ENCODE data around the gene NPAS3. TPM values are rescaled to one million over a fixed set of nuclear protein-coding genes. Genes with fewer than 3 reads are reported as not detected.

The NPAS3 gene
- total RNA-seq, 1 experiment from 2014 or later, result not detected

DNA sequence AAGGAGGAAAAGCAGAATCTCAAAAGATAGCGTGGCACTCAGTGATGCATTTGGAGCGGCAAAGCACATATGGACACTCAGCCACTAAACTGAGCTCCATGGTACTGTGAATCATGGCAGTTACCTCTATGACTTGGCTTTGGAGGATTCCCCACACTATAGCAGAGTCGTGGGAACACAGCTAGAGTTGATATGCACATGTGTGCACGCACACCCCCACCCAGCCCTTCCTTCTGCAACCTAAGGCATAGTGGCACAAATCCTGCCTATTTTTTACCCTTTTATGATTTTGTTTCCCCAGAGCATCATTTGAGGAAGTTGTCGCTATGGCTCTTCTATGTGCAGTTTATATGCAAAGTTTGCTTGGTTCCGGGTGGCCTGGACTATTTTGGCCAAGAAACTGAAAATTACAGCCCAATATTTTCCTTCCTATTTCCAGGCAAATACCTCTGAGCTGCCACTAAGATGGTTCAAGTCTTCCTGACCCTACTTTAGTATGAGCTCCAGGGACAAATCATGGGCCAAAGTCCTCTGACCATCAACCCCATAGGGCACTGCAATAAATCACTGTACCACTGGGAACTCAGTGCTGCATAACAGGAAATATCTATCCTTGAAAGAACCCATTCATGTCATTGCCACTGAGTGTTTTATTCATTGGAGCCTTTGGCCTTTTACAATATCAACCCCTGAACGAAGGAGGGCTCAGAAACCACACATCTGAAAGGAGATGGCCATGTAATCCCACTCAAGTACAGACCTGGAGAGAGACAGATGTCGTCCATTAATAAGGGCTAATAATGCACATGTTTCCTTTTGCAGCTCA lies 834.7 kb downstream of the NPAS3 start:
- ChIA-PET POLR2A (no interaction called here), CTCF (no interaction called here), RAD21 (ENCODE audit: low non-redundant PET in 1 of 2, low total read pairs in 2 of 2, uncharacterized antibody in 2 of 2, unreplicated experiment in 2 of 2) (no interaction called here)
- H3K4me2 ChIP-seq (ENCODE audit: low read length), result no peak overlapping the region
- intact Hi-C loops (cut with micrococcal nuclease), result no loop called here
- DNase-seq (ENCODE audit: low read depth, low spot score), result no peak
- H3K9ac ChIP-seq (ENCODE audit: low read length), result no peak overlapping the region
- no peak for TF ChIP-seq EZH2phosphoT487 (IDR thresholded peaks at IDR 0.05; ENCODE audit: borderline replicate concordance)
- TF ChIP-seq SIN3A (IDR thresholded peaks at IDR 0.05; ENCODE audit: low read depth), result no peak
- TF ChIP-seq, protein P1, sequence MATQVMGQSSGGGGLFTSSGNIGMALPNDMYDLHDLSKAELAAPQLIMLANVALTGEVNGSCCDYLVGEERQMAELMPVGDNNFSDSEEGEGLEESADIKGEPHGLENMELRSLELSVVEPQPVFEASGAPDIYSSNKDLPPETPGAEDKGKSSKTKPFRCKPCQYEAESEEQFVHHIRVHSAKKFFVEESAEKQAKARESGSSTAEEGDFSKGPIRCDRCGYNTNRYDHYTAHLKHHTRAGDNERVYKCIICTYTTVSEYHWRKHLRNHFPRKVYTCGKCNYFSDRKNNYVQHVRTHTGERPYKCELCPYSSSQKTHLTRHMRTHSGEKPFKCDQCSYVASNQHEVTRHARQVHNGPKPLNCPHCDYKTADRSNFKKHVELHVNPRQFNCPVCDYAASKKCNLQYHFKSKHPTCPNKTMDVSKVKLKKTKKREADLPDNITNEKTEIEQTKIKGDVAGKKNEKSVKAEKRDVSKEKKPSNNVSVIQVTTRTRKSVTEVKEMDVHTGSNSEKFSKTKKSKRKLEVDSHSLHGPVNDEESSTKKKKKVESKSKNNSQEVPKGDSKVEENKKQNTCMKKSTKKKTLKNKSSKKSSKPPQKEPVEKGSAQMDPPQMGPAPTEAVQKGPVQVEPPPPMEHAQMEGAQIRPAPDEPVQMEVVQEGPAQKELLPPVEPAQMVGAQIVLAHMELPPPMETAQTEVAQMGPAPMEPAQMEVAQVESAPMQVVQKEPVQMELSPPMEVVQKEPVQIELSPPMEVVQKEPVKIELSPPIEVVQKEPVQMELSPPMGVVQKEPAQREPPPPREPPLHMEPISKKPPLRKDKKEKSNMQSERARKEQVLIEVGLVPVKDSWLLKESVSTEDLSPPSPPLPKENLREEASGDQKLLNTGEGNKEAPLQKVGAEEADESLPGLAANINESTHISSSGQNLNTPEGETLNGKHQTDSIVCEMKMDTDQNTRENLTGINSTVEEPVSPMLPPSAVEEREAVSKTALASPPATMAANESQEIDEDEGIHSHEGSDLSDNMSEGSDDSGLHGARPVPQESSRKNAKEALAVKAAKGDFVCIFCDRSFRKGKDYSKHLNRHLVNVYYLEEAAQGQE (IDR thresholded peaks at IDR 0.05; ENCODE audit: low read depth), result no peak
- TF ChIP-seq POLR2AphosphoS5 (IDR thresholded peaks at IDR 0.05; ENCODE audit: low read depth, low read length), result no peak
- H3K36me3 ChIP-seq (ENCODE audit: control insufficient read depth in 1 of 2, insufficient read depth in 2 of 2, low read length in 2 of 2), result no peaks in the 10 kb centered on the region
- no peak overlapping the region for H3K27ac ChIP-seq (ENCODE audit: low read depth, low read length)
- ATAC-seq, result no peak
- no peaks in the 10 kb centered on the region for H3K9me2 ChIP-seq (ENCODE audit: insufficient read depth)
- H3K27me3 ChIP-seq (ENCODE audit: insufficient read depth, low read length), result peaks cover 12% of the 10 kb centered on the region
- H2AFZ ChIP-seq (ENCODE audit: low read depth, low read length, poor library complexity, severe bottlenecking), result no peak overlapping the region
- H3K79me2 ChIP-seq (ENCODE audit: insufficient read depth, low read length), result no peaks in the 10 kb centered on the region
- BruUV-seq (replicated peaks), result no TSS peak
- H3K4me3 ChIP-seq (replicated peaks in 1 of 2; ENCODE audit: low read depth in 1 of 2, low read length in 2 of 2), result no peak overlapping the region
- no peaks in the 10 kb centered on the region for H3K9me3 ChIP-seq (ENCODE audit: control insufficient read depth in 1 of 2, insufficient read depth in 1 of 2, low read depth in 1 of 2, low read length in 2 of 2)
- no peaks in the 10 kb centered on the region for H4K20me1 ChIP-seq (ENCODE audit: insufficient read depth)
- H3K4me1 ChIP-seq (ENCODE audit: control insufficient read depth in 1 of 2, insufficient read depth in 2 of 2, low read length in 2 of 2), result no peaks in the 10 kb centered on the region

DNA sequence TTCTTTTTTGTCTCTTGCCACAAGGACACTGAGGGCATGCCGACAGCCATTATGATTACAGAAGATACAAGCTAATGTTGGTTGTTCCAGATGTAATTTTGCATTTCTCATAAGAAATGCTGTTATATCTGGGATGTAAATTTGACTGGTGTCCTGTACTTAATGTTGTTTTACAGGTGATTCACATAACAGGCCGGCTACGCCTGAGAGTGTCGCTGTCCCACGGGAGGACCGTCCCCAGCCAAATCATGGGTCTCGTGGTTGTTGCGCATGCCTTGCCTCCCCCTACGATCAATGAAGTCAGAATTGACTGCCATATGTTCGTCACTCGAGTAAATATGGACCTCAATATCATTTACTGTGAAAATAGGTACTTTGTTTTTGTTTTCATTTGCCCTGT lies 835.5 kb downstream of the NPAS3 start:
- intact Hi-C loops (cut with micrococcal nuclease), result no loop called here
- H3K27ac ChIP-seq (ENCODE audit: low read depth, low read length), result no peak overlapping the region
- POLR2A ChIA-PET, result no interaction called here
- no peaks in the 10 kb centered on the region for H3K9me2 ChIP-seq (ENCODE audit: insufficient read depth)
- no peak for DNase-seq (ENCODE audit: low read depth, low spot score)
- no peak overlapping the region for H3K4me2 ChIP-seq (ENCODE audit: low read length)
- H3K9ac ChIP-seq (ENCODE audit: low read length), result no peak overlapping the region
- no peak for ATAC-seq
- no peak overlapping the region for H3K4me3 ChIP-seq (replicated peaks in 1 of 2; ENCODE audit: low read depth in 1 of 2, low read length in 2 of 2)
- H3K27me3 ChIP-seq (ENCODE audit: insufficient read depth, low read length), result peaks cover 14% of the 10 kb centered on the region; the same call in 1 of the 2 replicates
- CTCF ChIA-PET, result no interaction called here
- RAD21 ChIA-PET (ENCODE audit: low non-redundant PET in 1 of 2, low total read pairs in 2 of 2, uncharacterized antibody in 2 of 2, unreplicated experiment in 2 of 2), result no interaction called here
- no peak overlapping the region for H2AFZ ChIP-seq (ENCODE audit: low read depth, low read length, poor library complexity, severe bottlenecking)
- H3K4me1 ChIP-seq (ENCODE audit: control insufficient read depth in 1 of 2, insufficient read depth in 2 of 2, low read length in 2 of 2), result no peaks in the 10 kb centered on the region
- no peaks in the 10 kb centered on the region for H4K20me1 ChIP-seq (ENCODE audit: insufficient read depth)
- no peaks in the 10 kb centered on the region for H3K9me3 ChIP-seq (ENCODE audit: control insufficient read depth in 1 of 2, insufficient read depth in 1 of 2, low read depth in 1 of 2, low read length in 2 of 2)
- H3K79me2 ChIP-seq (ENCODE audit: insufficient read depth, low read length), result no peaks in the 10 kb centered on the region
- H3K36me3 ChIP-seq (ENCODE audit: control insufficient read depth in 1 of 2, insufficient read depth in 2 of 2, low read length in 2 of 2), result no peaks in the 10 kb centered on the region
- no TSS peak for BruUV-seq (replicated peaks)
- TF ChIP-seq, protein P2, sequence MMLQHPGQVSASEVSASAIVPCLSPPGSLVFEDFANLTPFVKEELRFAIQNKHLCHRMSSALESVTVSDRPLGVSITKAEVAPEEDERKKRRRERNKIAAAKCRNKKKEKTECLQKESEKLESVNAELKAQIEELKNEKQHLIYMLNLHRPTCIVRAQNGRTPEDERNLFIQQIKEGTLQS (IDR thresholded peaks at IDR 0.05), result no peak
- TF ChIP-seq SIN3A (IDR thresholded peaks at IDR 0.05; ENCODE audit: low read depth) (no peak), ZNF274 (IDR thresholded peaks at IDR 0.05; ENCODE audit: low read depth, low read length) (no peak), JUND (IDR thresholded peaks at IDR 0.05) (no peak), ZFX (IDR thresholded peaks at IDR 0.05) (no peak), POLR2AphosphoS5 (IDR thresholded peaks at IDR 0.05; ENCODE audit: low read depth, low read length) (no peak), RAD21 (IDR thresholded peaks at IDR 0.05; ENCODE audit: low read depth) (no peak), CBX3 (IDR thresholded peaks at IDR 0.05; ENCODE audit: low read depth) (no peak), YY1 (IDR thresholded peaks at IDR 0.05; ENCODE audit: extremely low read depth, insufficient replicate concordance, low read depth, low read length) (no peak), EGR1 (IDR thresholded peaks at IDR 0.05; ENCODE audit: low read depth) (no peak)
- TF ChIP-seq, protein P3, sequence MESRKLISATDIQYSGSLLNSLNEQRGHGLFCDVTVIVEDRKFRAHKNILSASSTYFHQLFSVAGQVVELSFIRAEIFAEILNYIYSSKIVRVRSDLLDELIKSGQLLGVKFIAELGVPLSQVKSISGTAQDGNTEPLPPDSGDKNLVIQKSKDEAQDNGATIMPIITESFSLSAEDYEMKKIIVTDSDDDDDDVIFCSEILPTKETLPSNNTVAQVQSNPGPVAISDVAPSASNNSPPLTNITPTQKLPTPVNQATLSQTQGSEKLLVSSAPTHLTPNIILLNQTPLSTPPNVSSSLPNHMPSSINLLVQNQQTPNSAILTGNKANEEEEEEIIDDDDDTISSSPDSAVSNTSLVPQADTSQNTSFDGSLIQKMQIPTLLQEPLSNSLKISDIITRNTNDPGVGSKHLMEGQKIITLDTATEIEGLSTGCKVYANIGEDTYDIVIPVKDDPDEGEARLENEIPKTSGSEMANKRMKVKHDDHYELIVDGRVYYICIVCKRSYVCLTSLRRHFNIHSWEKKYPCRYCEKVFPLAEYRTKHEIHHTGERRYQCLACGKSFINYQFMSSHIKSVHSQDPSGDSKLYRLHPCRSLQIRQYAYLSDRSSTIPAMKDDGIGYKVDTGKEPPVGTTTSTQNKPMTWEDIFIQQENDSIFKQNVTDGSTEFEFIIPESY (IDR thresholded peaks at IDR 0.05; ENCODE audit: extremely low read depth, insufficient replicate concordance, low read length), result no peak
- TF ChIP-seq, protein P4, sequence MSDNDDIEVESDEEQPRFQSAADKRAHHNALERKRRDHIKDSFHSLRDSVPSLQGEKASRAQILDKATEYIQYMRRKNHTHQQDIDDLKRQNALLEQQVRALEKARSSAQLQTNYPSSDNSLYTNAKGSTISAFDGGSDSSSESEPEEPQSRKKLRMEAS (IDR thresholded peaks at IDR 0.05), result no peak
